ENCODE measurements around the gene SFMBT2.

The SFMBT2 gene

DNA sequence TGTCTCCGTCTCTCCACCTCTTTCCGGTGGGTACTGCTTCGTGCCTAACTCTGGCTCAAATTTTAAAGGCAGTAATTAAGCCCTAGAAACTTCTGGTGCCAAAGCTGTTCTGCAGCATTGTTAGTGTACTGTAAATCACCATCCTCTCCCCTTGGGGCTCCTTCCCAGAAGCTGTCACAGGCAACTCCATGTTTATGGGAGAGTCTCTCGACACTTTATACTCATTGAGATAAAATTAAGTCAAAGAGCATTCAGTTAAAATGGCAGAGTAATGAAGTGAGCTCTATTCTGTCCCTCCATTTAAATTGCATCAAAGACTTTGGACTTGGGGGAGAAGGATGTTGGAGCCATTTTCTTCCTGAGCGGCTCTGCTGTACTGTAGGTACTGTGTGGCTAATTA is 274.8 kb downstream of the SFMBT2 start:
- DNase-seq (ENCODE audit: low read depth) = no peak

DNA sequence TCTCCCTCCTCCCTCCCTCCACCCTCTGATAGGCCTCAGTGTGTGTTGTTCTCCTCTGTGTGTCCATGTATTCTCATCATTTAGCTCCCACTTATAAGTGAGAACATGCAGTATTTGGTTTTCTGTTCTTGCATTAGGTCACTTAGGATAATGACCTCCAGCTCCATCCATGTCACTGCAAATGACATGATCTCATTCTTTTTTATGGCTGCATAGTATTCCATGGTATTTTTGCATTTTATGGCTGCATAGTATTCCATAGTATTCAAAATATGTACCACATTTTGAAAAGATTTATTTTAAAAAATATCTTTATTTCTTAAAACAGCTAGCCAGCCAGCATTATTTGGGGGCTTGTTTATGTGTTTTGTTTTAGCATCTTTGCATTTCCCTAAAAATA is 275.6 kb downstream of the SFMBT2 start:
- no peak for DNase-seq (ENCODE audit: low read depth)

DNA sequence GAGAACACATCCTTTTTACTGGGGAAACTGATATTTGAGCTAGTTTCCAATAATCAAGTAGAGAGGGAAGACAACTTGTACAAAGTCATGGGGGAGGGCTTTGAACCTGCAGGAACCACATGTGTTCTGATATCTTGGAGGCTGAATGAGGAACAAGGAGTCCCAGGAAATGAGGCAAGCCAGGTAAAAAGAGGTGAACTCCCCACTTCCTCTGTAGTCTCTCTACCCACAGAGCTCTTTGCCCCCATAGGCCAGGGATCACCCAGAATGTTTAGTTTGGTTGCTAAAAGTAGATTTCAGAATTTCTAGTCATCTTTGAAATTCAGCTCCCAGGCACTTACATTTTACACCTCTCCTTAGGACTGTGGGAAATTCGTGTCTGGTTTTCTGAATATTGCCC is 276.4 kb downstream of the SFMBT2 start:
- DNase-seq (ENCODE audit: low read depth) = no peak

DNA sequence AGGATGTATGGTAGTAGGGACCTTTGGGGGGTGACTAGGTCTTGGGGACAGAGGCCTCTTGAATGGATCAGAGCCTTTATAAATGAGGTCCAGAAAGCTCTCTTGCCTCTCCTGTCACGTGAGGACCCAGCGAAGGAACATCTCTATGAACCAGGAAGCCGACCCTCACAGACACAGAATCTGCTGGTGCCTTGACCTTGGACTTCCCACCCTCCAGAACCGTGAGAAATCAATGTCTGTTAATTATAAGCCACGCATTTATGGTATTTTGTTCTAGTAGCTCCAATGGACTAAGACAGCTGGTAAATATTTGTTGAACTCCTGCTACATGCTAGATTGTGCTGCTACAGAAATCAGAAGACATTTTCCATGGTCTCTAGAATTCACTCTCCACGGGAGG is 276.9 kb downstream of the SFMBT2 start:
- no peak for DNase-seq (ENCODE audit: low read depth)

DNA sequence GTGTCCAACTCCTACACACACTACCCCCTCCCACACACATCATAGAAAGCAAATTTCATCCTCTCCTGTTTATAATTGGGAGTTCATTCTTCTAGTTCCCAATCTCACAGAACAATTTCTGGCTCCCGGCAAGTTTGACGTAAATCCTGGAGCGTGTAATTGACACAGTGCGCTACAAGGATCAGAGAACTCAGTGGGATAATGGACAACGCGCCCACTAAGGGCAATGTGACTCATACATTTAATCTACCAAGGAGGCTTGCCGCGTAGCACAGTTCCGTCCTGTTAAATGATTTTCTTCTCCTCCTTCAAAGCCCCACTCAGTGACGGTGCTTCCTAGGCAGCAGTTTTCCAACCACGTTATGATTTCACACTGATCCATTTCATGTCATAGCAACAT is 277.6 kb downstream of the SFMBT2 start:
- no peak for DNase-seq (ENCODE audit: low read depth)

DNA sequence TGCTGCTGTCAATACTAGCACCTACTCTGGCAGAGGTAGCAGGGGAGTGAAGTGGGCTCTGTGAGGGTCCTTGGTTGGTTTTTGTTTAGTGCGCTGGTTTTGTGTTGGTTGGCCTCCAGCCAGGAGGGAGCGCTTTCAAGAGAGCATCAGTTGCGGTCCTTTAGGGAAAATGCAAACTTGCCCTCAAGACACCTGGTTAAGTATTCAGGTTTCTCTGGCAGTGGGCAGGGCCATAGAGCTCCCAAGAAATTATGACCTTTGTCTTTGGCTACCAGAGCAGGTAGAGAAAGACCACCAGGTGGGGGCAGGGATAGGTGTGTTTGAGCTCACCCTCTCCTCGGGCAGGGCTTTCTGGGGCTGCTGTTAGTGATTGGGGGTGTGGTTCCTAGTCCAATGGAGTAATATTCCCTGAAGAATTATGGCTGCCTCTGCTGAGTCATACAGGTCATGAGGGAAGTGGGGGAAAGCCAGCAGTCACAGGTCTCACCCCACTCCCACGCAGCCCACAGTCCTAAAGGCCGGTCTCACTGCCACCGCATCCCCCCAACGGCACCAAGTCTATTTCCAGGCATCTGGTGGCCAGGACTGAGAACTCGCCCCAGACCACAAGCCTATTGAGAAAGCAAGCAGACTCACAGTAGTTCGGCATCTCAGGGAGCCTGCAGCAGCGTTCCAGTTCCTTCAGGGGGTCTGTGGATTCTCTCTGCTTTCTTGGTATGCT is 280.5 kb downstream of the SFMBT2 start:
- no peak for DNase-seq (ENCODE audit: low read depth)

DNA sequence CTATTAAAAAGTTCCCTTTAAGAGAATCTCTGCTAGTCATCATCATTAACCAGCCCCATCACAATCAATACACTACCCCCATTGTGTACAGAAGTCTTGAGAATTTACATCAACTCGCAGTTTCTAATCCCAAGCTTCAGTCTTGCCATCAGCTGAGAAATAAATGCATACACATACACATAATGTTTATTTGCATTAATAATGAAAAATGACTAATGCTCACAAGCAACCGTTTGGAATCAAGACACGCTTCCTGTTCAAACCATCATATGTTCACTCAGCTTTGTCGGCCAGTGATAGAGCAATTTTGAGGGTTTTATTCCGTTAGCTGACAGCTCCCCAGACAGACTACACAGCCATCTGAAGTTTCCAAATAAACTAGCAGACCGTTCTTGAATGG is 287.1 kb downstream of the SFMBT2 start:
- no peak for DNase-seq (ENCODE audit: low read depth)

DNA sequence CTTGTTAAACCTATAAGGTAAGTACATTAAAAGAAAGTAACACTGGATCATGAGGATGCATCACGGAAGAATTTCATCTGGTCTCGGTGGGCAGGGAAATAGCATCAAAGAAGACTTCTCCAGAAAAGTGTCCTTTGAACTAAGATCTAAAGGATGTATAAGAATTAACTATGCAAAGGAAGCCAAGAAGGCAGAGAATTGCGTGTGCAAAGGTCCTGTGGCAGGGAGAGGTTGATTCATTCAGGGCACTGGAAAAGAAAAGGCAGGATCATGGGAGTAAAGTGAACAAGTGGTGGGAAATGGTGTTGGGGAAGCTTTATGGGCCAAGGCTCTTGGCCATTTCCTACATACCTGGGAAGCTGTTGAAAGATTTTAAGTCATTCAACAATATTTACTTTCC is 288.3 kb downstream of the SFMBT2 start:
- no peak for DNase-seq (ENCODE audit: low read depth)

DNA sequence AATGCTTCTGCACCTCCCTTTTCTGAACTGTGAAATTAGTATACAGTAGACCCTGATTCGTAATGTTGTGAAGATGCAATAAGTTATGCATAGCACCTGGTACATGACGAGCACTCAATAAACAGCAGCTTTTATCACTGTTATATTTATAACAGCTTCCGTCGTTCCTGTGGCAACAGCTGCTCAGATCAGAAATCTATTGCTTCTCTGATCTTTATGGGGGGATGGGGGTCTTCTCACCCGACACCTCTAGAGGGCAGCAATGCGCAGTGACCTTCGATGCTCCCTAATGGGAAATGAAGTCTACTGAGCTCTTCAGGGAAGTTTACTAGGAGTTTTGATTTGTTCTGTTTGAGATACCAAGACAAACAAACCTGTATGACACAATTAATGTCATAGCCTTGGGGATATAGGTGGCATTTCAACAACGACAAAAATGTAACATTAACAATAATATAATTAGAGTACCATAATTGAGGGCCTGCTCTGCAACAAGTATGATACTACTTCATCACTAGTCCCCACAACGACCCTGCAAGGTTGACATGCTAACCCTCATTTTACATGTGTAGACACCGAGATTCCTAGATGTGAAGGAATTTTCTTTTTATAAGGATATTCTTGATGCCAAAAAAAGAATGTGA is 289.6 kb downstream of the SFMBT2 start:
- DNase-seq (ENCODE audit: low read depth) = peak; percentile 24

DNA sequence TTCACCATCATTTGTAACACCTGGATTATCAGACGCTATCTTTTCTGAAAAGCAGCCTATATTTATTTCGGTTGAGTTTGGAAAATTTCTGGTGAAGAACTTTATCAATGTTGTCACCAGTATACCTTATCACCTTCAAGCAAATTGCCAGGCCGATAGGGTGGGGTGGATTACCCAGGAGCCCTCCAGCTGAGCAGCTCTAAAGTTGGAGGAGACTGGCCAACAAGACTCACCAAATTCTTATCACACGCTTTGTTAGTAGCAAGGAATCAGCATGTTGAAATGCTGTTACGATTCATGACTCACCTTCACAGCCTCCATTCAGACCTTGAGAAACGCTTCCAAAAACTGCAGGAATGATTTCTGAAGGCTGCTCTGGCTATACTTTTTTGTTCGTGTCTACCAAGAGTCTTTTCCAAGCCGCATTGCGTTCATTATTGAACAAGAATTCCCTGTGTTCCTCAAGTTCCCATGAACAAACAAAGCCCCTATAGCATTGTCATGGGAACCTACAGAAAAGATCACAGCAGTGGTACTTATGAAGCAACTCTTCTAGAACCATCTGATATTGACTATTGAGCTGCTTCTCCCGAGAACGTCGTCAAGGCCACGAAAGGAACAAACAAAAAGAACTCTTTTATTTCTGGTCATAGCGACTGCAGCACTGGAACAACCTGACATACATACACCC is 291.4 kb downstream of the SFMBT2 start:
- no peak for DNase-seq (ENCODE audit: low read depth)

DNA sequence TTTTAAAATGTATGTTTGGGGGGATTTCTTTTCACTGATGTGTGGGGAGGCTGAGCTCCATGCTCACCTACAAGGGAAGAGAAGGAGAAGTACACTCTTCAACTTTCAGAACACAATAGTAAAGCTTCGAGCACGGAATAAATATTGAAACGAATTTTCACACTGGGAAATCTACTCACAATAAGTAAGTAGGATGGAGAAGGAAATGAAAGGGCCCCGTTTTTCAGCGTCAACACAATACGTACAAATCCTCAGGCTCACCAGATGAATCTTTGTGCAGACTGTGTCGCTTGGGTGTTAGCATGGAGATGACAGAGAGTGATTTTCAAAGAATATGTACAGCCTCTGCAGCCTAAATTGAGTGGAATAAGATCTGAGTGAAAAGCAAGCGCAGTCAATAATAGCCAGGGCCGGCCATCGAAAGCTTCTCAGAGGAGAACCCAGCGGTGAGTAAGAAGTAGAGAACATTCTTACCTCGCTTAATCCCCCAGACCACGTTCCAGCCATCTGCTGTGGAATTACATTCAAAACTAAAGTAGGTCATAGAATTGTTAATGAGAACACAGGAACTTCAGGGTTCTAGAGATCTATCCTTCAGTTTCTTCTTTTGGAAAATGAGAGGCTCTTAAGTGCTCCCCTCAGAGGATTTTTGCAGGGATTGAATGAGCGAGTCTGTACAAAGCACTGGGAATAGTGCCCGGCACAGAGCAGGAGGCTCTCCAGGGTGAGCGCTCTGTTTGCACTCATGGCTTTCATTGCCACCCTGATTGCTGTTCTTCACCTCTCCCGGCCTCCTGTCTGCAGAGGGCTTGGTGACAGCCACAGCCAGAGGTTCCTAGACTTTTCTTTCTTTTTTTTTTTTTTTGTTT is 292.8 kb downstream of the SFMBT2 start:
- DNase-seq (ENCODE audit: low read depth) = no peak

DNA sequence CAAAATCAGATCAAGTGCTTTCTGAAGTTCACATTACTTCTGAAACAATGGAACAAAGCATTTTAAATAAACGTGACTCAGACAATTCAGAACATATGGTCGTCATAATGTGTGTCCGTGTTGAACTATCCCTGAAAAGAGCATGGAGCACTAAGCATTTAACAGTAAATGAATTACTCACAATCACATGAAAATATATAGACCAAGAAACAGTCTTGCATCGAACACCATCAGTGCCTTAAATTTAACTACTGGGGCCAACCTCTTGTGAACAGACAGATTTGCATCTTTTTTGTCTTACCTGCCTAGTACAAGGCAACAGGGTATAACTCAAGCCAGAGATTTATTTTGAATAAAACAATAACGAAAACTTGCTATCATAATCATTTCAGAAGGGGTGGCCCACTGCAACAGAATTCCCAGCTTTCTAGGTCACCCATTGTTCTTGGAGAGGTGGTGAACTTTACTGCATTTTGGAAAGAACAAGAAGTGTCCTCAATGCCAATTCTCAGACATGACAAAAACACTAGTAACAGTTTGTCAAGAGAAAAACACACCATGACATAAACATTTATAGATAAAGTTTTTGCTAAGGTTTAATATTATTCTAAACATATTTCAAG is 293.5 kb downstream of the SFMBT2 start:
- no peak for DNase-seq (ENCODE audit: low read depth)

DNA sequence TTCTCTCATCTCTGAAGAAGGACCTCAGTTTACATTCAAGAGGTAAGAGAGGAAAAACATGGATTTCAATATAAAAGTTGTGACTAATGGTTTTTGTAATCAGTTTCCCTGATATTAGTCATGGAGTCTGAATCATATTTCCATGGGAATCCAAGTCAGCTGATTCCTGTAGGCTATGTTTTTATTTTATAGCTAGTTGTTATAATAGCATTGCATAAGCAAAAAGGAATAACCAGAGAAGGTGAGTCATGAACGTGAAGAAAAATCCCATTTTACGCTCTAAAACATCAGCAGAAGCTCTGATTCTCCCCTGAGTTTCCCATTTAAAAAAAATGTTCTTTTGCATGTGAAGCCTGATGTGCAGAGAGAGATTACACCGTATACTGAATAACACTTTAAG is 299.3 kb downstream of the SFMBT2 start:
- no peak for DNase-seq (ENCODE audit: low read depth)

DNA sequence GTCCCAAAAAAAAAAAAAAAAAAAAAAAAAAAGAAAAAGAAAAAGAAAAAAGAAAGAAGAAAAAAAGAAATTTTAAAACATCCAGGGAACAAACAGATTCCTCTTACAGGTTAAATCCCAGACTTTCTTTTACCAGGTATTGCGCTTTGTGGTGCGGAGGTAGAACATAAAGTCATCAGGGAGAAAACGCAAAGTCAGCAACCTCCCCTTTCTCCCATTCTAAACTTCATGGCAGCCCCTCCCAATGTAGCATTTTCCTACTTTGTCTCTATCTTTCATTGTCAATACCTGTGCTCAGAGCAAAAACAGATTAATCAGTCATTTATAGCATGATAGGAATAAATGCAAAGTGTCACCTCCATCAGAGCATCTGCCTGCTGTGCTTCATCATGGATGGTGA is 299.7 kb downstream of the SFMBT2 start:
- DNase-seq (ENCODE audit: low read depth) = no peak
